CD14-positive monocyte (primary cell): Measurements from ENCODE around the gene SOST. TPM values are rescaled to one million over a fixed set of nuclear protein-coding genes. Genes with fewer than 3 reads are reported as not detected.

Experiments
- DNase-seq, 3 donors: peaks; one replicate each; pipeline ENCODE4 v3.0.0-alpha.2; 2011 to 2022
- H2AFZ ChIP-seq: 2 replicates; pipeline ENCODE4 v1.6.0; 2012; ENCODE audit warnings: mild to moderate bottlenecking, low read depth, low read length, inconsistent platforms; ENCODE audit not compliant: insufficient read depth, poor library complexity, severe bottlenecking
- H3K27ac ChIP-seq, 2 donors: 1 replicate in 1 of 2; 2 replicates in 1 of 2; pipeline ENCODE4 v1.5.1; 2012 to 2013; ENCODE audit warnings: low read length in 2 of 2, control low read depth in 1 of 2, inconsistent platforms in 1 of 2, low read depth in 1 of 2, mild to moderate bottlenecking in 1 of 2
- H3K27me3 ChIP-seq, 2 donors: one replicate each; pipeline versions ENCODE4 v1.6.0 to v1.6.1; 2011 to 2013; ENCODE audit warnings: low read length in 2 of 2; ENCODE audit not compliant: control insufficient read depth in 2 of 2, insufficient read depth in 2 of 2
- H3K36me3 ChIP-seq, 2 donors: replicated peaks in 1 of 2; 1 replicate in 1 of 2; 2 replicates in 1 of 2; pipeline versions ENCODE4 v1.5.1 to v1.6.1; 2012 to 2013; ENCODE audit warnings: low read length in 2 of 2, control low read depth in 1 of 2, inconsistent platforms in 1 of 2, mild to moderate bottlenecking in 1 of 2; ENCODE audit not compliant: insufficient read depth in 2 of 2, control insufficient read depth in 1 of 2
- H3K4me1 ChIP-seq, 2 donors: 1 replicate in 1 of 2; 2 replicates in 1 of 2; pipeline versions ENCODE4 v1.5.1 to v1.6.1; 2012 to 2013; ENCODE audit warnings: low read length in 2 of 2, control low read depth in 1 of 2, inconsistent platforms in 1 of 2, mild to moderate bottlenecking in 1 of 2, moderate library complexity in 1 of 2; ENCODE audit not compliant: insufficient read depth in 2 of 2, control insufficient read depth in 1 of 2
- H3K4me2 ChIP-seq: replicated peaks from 2 replicates; pipeline ENCODE3; 2012; ENCODE audit warnings: low read length, moderate library complexity, mild to moderate bottlenecking; ENCODE audit not compliant: poor library complexity, severe bottlenecking; ENCODE audit errors: extremely low read depth
- H3K4me3 ChIP-seq, 3 experiments: fragments of 200-600 bp in 1 of 3; sonication (generic) in 1 of 3; replicated peaks in 1 of 3; 1 replicate in 2 of 3; 2 replicates in 1 of 3; pipeline ENCODE4 v1.5.1; 2011 to 2013; ENCODE audit warnings: low read length in 3 of 3, mild to moderate bottlenecking in 3 of 3, control low read depth in 2 of 3, low read depth in 2 of 3, inconsistent platforms in 1 of 3, moderate library complexity in 1 of 3
- H3K79me2 ChIP-seq: 2 replicates; pipeline ENCODE4 v1.6.0; 2012; ENCODE audit warnings: mild to moderate bottlenecking, control low read depth, inconsistent platforms, low read length, moderate library complexity; ENCODE audit not compliant: insufficient read depth
- H3K9ac ChIP-seq: 2 replicates; pipeline ENCODE4 v1.6.0; 2017; ENCODE audit warnings: low read length, mild to moderate bottlenecking; ENCODE audit not compliant: insufficient read depth, poor library complexity, severe bottlenecking
- H3K9me3 ChIP-seq, 2 donors: replicated peaks in 1 of 2; 1 replicate in 1 of 2; 2 replicates in 1 of 2; pipeline versions ENCODE4 v1.5.1 to v1.6.1; 2012 to 2013; ENCODE audit warnings: low read length in 2 of 2, control low read depth in 1 of 2; ENCODE audit not compliant: control insufficient read depth in 1 of 2, insufficient read depth in 1 of 2
- H4K20me1 ChIP-seq: 2 replicates; pipeline ENCODE4 v1.6.0; 2012; ENCODE audit warnings: mild to moderate bottlenecking, low read length, control low read depth, moderate library complexity; ENCODE audit not compliant: insufficient read depth
- H3K27ac Mint-ChIP-seq, 7 donors: one replicate each; pipeline ENCODE4 v1.8.0; 2020; ENCODE audit warnings: mild to moderate bottlenecking in 7 of 7, mixed read lengths in 7 of 7, moderate library complexity in 6 of 7, inconsistent platforms in 2 of 7
- H3K27me3 Mint-ChIP-seq, 3 donors: one replicate each; pipeline ENCODE4 v1.8.0; 2021 to 2022; ENCODE audit warnings: low read depth in 3 of 3, mild to moderate bottlenecking in 3 of 3, mixed read lengths in 3 of 3, moderate library complexity in 3 of 3, inconsistent platforms in 1 of 3
- H3K36me3 Mint-ChIP-seq, 2 donors: one replicate each; pipeline ENCODE4 v1.8.0; 2020; ENCODE audit warnings: mixed read lengths in 2 of 2, inconsistent platforms in 1 of 2, mild to moderate bottlenecking in 1 of 2
- H3K4me1 Mint-ChIP-seq: one replicate; pipeline ENCODE4 v1.8.0; 2020; ENCODE audit warnings: mild to moderate bottlenecking, mixed read lengths
- H3K4me3 Mint-ChIP-seq, 2 donors: one replicate each; pipeline ENCODE4 v1.8.0; 2020; ENCODE audit warnings: mild to moderate bottlenecking in 2 of 2, mixed read lengths in 2 of 2, moderate library complexity in 1 of 2
- H3K9me3 Mint-ChIP-seq, 7 donors: one replicate each; pipeline ENCODE4 v1.8.0; 2020 to 2022; ENCODE audit warnings: mixed read lengths in 7 of 7, mild to moderate bottlenecking in 6 of 7, moderate library complexity in 6 of 7, inconsistent platforms in 2 of 7
- WGBS: methylation state at CpG from one replicate; pipeline ENCODE4 v1.1.5; 2013; ENCODE audit warnings: missing lambda C conversion rate; ENCODE audit not compliant: insufficient coverage; 5-methylcytosine and 5-hydroxymethylcytosine counted together
- intact Hi-C, 2 donors: fragments of 100-400 bp; cut with micrococcal nuclease; formaldehyde crosslinking; loops; one replicate each; pipeline versions ENCODE4 v1.15.0 to v1.15.1; 2023
- polyA plus RNA-seq, 3 donors: library from polyadenylated mRNA; depleted of rRNA in 1 of 3; unstranded in 2 of 3; stranded (reverse) in 1 of 3; fragments of 300-500 nt in 2 of 3; fragments of >200 nt in 1 of 3; fragmentation: Illumina TruSeq in 2 of 3; gene quantifications; 1 replicate in 2 of 3; 2 replicates in 1 of 3; pipeline ENCODE4 v1.2.3, GENCODE V29; 2012 to 2021
- TF ChIP-seq, protein P1 (sequence below): fragments of 200-600 bp; IDR thresholded peaks from one replicate; pipeline ENCODE4 v1.8.0; 2022; ENCODE audit warnings: antibody characterized with exemption, mild to moderate bottlenecking

Gene SOST
- polyA plus RNA-seq, 3 donors: not detected

DNA sequence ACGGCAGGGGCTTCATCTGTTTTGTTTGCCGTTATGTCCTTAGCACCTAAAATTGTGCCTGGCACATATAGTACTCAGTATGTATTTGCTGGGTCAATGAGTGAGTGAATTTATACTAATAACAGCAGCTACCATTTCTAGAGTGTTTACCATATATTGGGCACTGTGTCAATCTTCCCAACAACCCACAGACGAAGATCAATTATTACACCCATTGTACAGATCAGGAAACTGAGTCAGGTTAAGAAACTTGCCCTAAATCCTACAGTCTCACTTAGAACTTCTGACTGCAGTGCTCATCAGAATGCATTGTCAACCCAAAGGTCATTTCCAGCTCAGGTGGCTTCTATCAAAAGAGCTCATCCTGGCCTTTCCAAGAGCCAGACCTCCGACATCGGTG lies 52.4 kb downstream of the SOST start:
- H3K27me3 ChIP-seq: peaks cover 2 to 8% of the 10 kb centered on the region in 2 donors
- H3K27ac ChIP-seq: no peak overlapping the region
- no peak overlapping the region for H3K4me2 ChIP-seq
- no peak overlapping the region for H2AFZ ChIP-seq
- peaks cover 3 to 4% of the 10 kb centered on the region in 2 donors for H3K4me1 ChIP-seq
- H3K27me3 Mint-ChIP-seq: peaks cover 10 to 32% (median 23%) of the 10 kb centered on the region in 3 donors
- H3K9me3 ChIP-seq: peaks cover 4 to 6% of the 10 kb centered on the region in 2 donors
- peaks cover 10% of the 10 kb centered on the region for H3K4me1 Mint-ChIP-seq
- no peaks in the 10 kb centered on the region for H3K36me3 ChIP-seq
- peaks cover 6 to 9% (median 8%) of the 10 kb centered on the region in 7 donors for H3K9me3 Mint-ChIP-seq
- no peak overlapping the region for H3K27ac Mint-ChIP-seq
- no peak overlapping the region for H3K4me3 Mint-ChIP-seq
- intact Hi-C loops: no loop called here
- TF ChIP-seq, protein P1, sequence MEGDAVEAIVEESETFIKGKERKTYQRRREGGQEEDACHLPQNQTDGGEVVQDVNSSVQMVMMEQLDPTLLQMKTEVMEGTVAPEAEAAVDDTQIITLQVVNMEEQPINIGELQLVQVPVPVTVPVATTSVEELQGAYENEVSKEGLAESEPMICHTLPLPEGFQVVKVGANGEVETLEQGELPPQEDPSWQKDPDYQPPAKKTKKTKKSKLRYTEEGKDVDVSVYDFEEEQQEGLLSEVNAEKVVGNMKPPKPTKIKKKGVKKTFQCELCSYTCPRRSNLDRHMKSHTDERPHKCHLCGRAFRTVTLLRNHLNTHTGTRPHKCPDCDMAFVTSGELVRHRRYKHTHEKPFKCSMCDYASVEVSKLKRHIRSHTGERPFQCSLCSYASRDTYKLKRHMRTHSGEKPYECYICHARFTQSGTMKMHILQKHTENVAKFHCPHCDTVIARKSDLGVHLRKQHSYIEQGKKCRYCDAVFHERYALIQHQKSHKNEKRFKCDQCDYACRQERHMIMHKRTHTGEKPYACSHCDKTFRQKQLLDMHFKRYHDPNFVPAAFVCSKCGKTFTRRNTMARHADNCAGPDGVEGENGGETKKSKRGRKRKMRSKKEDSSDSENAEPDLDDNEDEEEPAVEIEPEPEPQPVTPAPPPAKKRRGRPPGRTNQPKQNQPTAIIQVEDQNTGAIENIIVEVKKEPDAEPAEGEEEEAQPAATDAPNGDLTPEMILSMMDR: no peak
- peaks cover 0 to 2% of the 10 kb centered on the region in 2 donors for H3K36me3 Mint-ChIP-seq
- H3K9ac ChIP-seq: no peak overlapping the region
- H3K79me2 ChIP-seq: no peaks in the 10 kb centered on the region
- WGBS: 78% methylated on average over 1 of the region's 5 CpGs
- no peak for DNase-seq
- H3K4me3 ChIP-seq: no peak overlapping the region
- H4K20me1 ChIP-seq: no peaks in the 10 kb centered on the region

Other genes starting within 250 kb of the SOST start
- gene ETV4, start 212.5 kb downstream of the SOST start, polyA plus RNA-seq: not detected
- under 1 TPM in 1 of 3 donors, not detected in 2; 0.06 TPM for gene MEOX1, start 96.9 kb downstream of the SOST start, polyA plus RNA-seq
- gene DUSP3, start 20.2 kb upstream of the SOST start, polyA plus RNA-seq: 10 to 100 TPM; 36.7 to 78.5 (median 58.9) TPM
- gene CFAP97D1, start 21.6 kb upstream of the SOST start, polyA plus RNA-seq: under 1 TPM in 1 of 3 donors, not detected in 2; 0.07 TPM
- 1 to 10 TPM in 1 of 3 donors, not detected in 2; 1.5 TPM for gene MPP3, start 74.4 kb upstream of the SOST start, polyA plus RNA-seq
- not detected for gene CD300LG, start 88.4 kb upstream of the SOST start, polyA plus RNA-seq
- gene MPP2, start 148.7 kb upstream of the SOST start, polyA plus RNA-seq: not detected
- not detected for gene PPY, start 183.7 kb upstream of the SOST start, polyA plus RNA-seq
- gene PYY, start 195.1 kb upstream of the SOST start, polyA plus RNA-seq: not detected
- gene NAGS, start 245.8 kb upstream of the SOST start, polyA plus RNA-seq: under 1 TPM; 0.65 to 0.93 (median 0.84) TPM